HepG2 (cell line): ENCODE data around the gene PCA3. TPM values are rescaled to one million over a fixed set of nuclear protein-coding genes. Genes with fewer than 3 reads are reported as not detected.

Source experiments
- ATAC-seq: fragments of 200-7000 bp; cut with Tn5 transposase; 3 replicates; pipeline ENCODE4 v1.9.1; 2020; ENCODE audit warnings: mild to moderate bottlenecking, moderate library complexity
- BruUV-seq: library from RNA; stranded (reverse); fragments of 400-500 nt; replicated peaks from 2 replicates; lab custom pipeline; 2021; lab: Mats Ljungman, UMichigan
- CTCF ChIA-PET: fragments of 300-600 bp; formaldehyde crosslinking; extraction: SDS; loops from one replicate; lab custom pipeline; 2021; ENCODE audit warnings: low total read pairs, inconsistent platforms, low intra/inter-chr PET ratio; lab: Yijun Ruan, JAX
- POLR2A ChIA-PET: fragments of 350-600 bp; sonication (Branson Sonifier 250); formaldehyde crosslinking; loops from one replicate; lab custom pipeline; 2020; ENCODE audit warnings: antibody characterized with exemption, inconsistent platforms; lab: Yijun Ruan, JAX
- DNase-seq: peaks from one replicate; pipeline ENCODE4 v3.0.0-alpha.2; 2015; ENCODE audit warnings: low spot score
- FAIRE-seq: peaks from 3 replicates; lab custom pipeline; 2011; peaks lifted over from hg19 to GRCh38; lab: Jason Lieb, UNC
- H2AFZ ChIP-seq: one replicate; pipeline ENCODE4 v1.6.1; 2011; ENCODE audit warnings: low read length, inconsistent platforms
- H3K27ac ChIP-seq: fragments of 300-600 bp; 3 replicates; pipeline ENCODE4 v1.8.0; 2011; ENCODE audit warnings: mixed run types, mild to moderate bottlenecking, mixed read lengths, low read length, inconsistent platforms; ENCODE audit not compliant: insufficient read depth; ENCODE audit errors: extremely low read length
- H3K27me3 ChIP-seq, 2 experiments: fragments of 200-600 bp in 1 of 2; 2 replicates in 1 of 2; 3 replicates in 1 of 2; pipeline versions ENCODE4 v1.6.0 to v1.8.0; 2011; ENCODE audit warnings: low read length in 2 of 2, mild to moderate bottlenecking in 2 of 2, moderate library complexity in 2 of 2, inconsistent platforms in 1 of 2; ENCODE audit not compliant: insufficient read depth in 2 of 2, control insufficient read depth in 1 of 2
- H3K36me3 ChIP-seq, 2 experiments: fragments of 200-600 bp in 1 of 2; replicated peaks in 1 of 2; 2 replicates in 1 of 2; 3 replicates in 1 of 2; pipeline versions ENCODE4 v1.5.1 to v1.8.0; 2011; ENCODE audit warnings: low read length in 2 of 2, inconsistent platforms in 1 of 2; ENCODE audit not compliant: insufficient read depth in 2 of 2, control insufficient read depth in 1 of 2
- H3K4me1 ChIP-seq: 2 replicates; pipeline ENCODE4 v1.5.1; 2012; ENCODE audit warnings: low read length, inconsistent platforms; ENCODE audit not compliant: insufficient read depth
- H3K4me2 ChIP-seq: 2 replicates; pipeline ENCODE4 v1.6.0; 2011; ENCODE audit warnings: low read depth, low read length, inconsistent platforms
- H3K4me3 ChIP-seq, 3 experiments: fragments of 200-600 bp in 1 of 3; sonication (generic), shearing (Covaris generic) in 1 of 3; replicated peaks in 1 of 3; 2 replicates each; pipeline ENCODE4 v1.5.1; 2011 to 2016; ENCODE audit warnings: low read length in 3 of 3, inconsistent platforms in 2 of 3, low read depth in 2 of 3, mild to moderate bottlenecking in 2 of 3, control low read depth in 1 of 3, mixed read lengths in 1 of 3; ENCODE audit not compliant: insufficient read depth in 1 of 3
- H3K79me2 ChIP-seq: one replicate; pipeline ENCODE4 v1.6.1; 2011; ENCODE audit warnings: low read length, inconsistent platforms; ENCODE audit not compliant: insufficient read depth
- H3K9ac ChIP-seq: 2 replicates; pipeline ENCODE4 v1.6.0; 2011; ENCODE audit warnings: mild to moderate bottlenecking, low read depth, low read length, inconsistent platforms; ENCODE audit not compliant: insufficient read depth
- H3K9me3 ChIP-seq: 2 replicates; pipeline ENCODE4 v1.5.1; 2012; ENCODE audit warnings: mild to moderate bottlenecking, low read length
- H4K20me1 ChIP-seq: 2 replicates; pipeline ENCODE4 v1.6.0; 2011; ENCODE audit warnings: inconsistent platforms, mild to moderate bottlenecking, low read length, moderate library complexity; ENCODE audit not compliant: insufficient read depth
- CAMTA2 ChIP-seq: sonication (generic); formaldehyde crosslinking; IDR thresholded peaks from 2 replicates; pipeline ENCODE4 v1.4.0; 2020; ENCODE audit warnings: mild to moderate bottlenecking, missing genetic modification reagents, borderline replicate concordance
- MXD1 ChIP-seq: sonication (generic); formaldehyde crosslinking; IDR thresholded peaks from 2 replicates; pipeline ENCODE4 v1.4.0; 2020; ENCODE audit warnings: mild to moderate bottlenecking, missing genetic modification reagents
- MYC ChIP-seq: sonication (generic); formaldehyde crosslinking; IDR thresholded peaks from 2 replicates; pipeline ENCODE4 v1.9.0; 2021; ENCODE audit warnings: missing genetic modification reagents, borderline replicate concordance
- PLSCR1 ChIP-seq: sonication (generic); formaldehyde crosslinking; IDR thresholded peaks from 2 replicates; pipeline ENCODE4 v1.5.0; 2020; ENCODE audit warnings: missing genetic modification reagents, mild to moderate bottlenecking, borderline replicate concordance
- RAD21 ChIP-seq: fragments of 450-650 bp; formaldehyde crosslinking; IDR thresholded peaks from 2 replicates; pipeline ENCODE4 v1.5.0; 2020; ENCODE audit warnings: mild to moderate bottlenecking
- RBFOX2 ChIP-seq: fragments of 200-400 bp; formaldehyde crosslinking; IDR thresholded peaks from 2 replicates; pipeline ENCODE4 v1.6.1; 2017; ENCODE audit warnings: low read depth, mild to moderate bottlenecking, low read length
- SMAD3 ChIP-seq: sonication (generic); formaldehyde crosslinking; IDR thresholded peaks from 2 replicates; pipeline ENCODE4 v1.4.0; 2020; ENCODE audit warnings: missing genetic modification reagents
- SOX5 ChIP-seq: IDR thresholded peaks from 2 replicates; pipeline ENCODE4 v1.6.1; 2016; ENCODE audit warnings: borderline replicate concordance
- STAG1 ChIP-seq: sonication (generic); formaldehyde crosslinking; IDR thresholded peaks from 2 replicates; pipeline ENCODE4 v1.4.0; 2020; ENCODE audit warnings: missing genetic modification reagents
- TBP ChIP-seq: sonication (generic); formaldehyde crosslinking; IDR thresholded peaks from 2 replicates; pipeline ENCODE4 v1.5.0; 2020; ENCODE audit warnings: missing genetic modification reagents
- ZNF878 ChIP-seq: sonication (generic); formaldehyde crosslinking; IDR thresholded peaks from 2 replicates; pipeline ENCODE4 v1.8.1; 2023; ENCODE audit warnings: mild to moderate bottlenecking, missing genetic modification reagents, moderate library complexity
- WGBS: methylation state at CpG from one replicate; pipeline ENCODE4 v1.1.6; 2017; ENCODE audit warnings: low lambda C conversion rate; 5-methylcytosine and 5-hydroxymethylcytosine counted together
- in situ Hi-C: cut with HindIII; loops from 2 replicates; pipeline ENCODE4 v1.10.0; 2017; ENCODE audit warnings: low pct_unique_long_range_greater_than_20kb; ENCODE audit not compliant: extremely low pct_ligation_motif_present
- intact Hi-C: fragments of 100-400 bp; cut with micrococcal nuclease; formaldehyde crosslinking; loops from one replicate; pipeline ENCODE4 v1.10.0; 2022; ENCODE audit not compliant: unreplicated experiment
- polyA plus RNA-seq, 8 experiments: library from polyadenylated mRNA; depleted of rRNA in 3 of 8; stranded (reverse) in 7 of 8; unstranded in 1 of 8; fragments of >200 nt; fragmentation: Illumina TruSeq in 4 of 8; extraction: Trizol in 4 of 8; gene quantifications; 2 replicates each; pipeline versions ENCODE4 v1.2.1 to v1.2.3, GENCODE V29; 2011 to 2016; ENCODE audit warnings: low read depth in 4 of 8, missing spikeins in 1 of 8, mixed read lengths in 1 of 8; ENCODE audit not compliant: insufficient read depth in 1 of 8
- total RNA-seq, 5 experiments: library from RNA; depleted of rRNA; stranded (reverse); fragments of >200 nt; fragmentation: Illumina TruSeq; extraction: Trizol; gene quantifications; 2 replicates each; pipeline ENCODE4 v1.2.3, GENCODE V29; 2016; ENCODE audit warnings: low read depth in 1 of 5
- TF ChIP-seq, protein P1 (sequence below): sonication (generic); formaldehyde crosslinking; IDR thresholded peaks from 2 replicates; pipeline ENCODE4 v1.8.1; 2023; ENCODE audit warnings: missing genetic modification reagents, inconsistent platforms, borderline replicate concordance
- TF ChIP-seq, protein P2 (sequence below): IDR thresholded peaks from 2 replicates; pipeline ENCODE4 v1.6.1; 2016; ENCODE audit warnings: control low read depth
- TF ChIP-seq, protein P3 (sequence below): sonication (generic); formaldehyde crosslinking; IDR thresholded peaks from 2 replicates; pipeline ENCODE4 v1.9.0; 2021; ENCODE audit warnings: missing genetic modification reagents, mild to moderate bottlenecking, borderline replicate concordance

PCA3 gene
- total and polyA plus RNA-seq, 2 of the 13 experiments (the other 11 are each of a cell fraction or from before 2014, with no cell fraction given) = not detected

DNA sequence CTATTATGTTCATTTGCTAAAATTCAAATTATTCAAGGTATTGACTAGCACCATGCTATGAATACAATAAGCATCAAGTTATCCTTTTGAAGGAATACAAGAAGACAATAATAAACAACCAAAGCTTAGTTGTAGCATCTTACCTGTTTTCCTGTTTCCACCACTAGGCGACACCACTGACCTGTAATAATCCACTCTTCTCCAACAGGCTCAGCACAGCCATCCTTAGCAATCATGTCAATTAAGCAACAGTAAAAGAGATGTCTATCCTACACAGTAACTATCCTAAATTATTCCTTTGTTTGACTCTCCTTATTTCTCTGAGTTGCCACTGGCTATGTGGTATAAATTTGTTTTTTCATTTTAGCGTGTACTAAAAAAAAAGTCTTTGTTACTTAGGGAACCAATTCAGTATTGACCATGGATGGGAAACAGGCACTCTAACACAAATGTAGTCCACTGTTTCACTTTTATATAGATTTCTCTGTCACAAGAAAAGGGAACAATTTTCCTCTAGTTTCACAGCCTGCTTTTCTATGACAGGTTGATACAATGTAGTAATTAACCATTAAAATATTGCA lies 46.2 kb downstream of the PCA3 start (continued):
- TF ChIP-seq, protein P1, sequence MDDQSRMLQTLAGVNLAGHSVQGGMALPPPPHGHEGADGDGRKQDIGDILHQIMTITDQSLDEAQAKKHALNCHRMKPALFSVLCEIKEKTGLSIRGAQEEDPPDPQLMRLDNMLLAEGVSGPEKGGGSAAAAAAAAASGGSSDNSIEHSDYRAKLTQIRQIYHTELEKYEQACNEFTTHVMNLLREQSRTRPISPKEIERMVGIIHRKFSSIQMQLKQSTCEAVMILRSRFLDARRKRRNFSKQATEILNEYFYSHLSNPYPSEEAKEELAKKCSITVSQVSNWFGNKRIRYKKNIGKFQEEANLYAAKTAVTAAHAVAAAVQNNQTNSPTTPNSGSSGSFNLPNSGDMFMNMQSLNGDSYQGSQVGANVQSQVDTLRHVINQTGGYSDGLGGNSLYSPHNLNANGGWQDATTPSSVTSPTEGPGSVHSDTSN (CRISPR knock-in tag) = no peak
- TF ChIP-seq SMAD3 (CRISPR knock-in tag) (no peak), TBP (CRISPR knock-in tag) (no peak), RAD21 (CRISPR knock-in tag) (peak; percentile 53; the same call in 1 of the 2 replicates), MXD1 (CRISPR knock-in tag) (no peak), CAMTA2 (CRISPR knock-in tag) (no peak)
- TF ChIP-seq, protein P2, sequence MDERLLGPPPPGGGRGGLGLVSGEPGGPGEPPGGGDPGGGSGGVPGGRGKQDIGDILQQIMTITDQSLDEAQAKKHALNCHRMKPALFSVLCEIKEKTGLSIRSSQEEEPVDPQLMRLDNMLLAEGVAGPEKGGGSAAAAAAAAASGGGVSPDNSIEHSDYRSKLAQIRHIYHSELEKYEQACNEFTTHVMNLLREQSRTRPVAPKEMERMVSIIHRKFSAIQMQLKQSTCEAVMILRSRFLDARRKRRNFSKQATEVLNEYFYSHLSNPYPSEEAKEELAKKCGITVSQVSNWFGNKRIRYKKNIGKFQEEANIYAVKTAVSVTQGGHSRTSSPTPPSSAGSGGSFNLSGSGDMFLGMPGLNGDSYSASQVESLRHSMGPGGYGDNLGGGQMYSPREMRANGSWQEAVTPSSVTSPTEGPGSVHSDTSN (CRISPR knock-in tag) = no peak

DNA sequence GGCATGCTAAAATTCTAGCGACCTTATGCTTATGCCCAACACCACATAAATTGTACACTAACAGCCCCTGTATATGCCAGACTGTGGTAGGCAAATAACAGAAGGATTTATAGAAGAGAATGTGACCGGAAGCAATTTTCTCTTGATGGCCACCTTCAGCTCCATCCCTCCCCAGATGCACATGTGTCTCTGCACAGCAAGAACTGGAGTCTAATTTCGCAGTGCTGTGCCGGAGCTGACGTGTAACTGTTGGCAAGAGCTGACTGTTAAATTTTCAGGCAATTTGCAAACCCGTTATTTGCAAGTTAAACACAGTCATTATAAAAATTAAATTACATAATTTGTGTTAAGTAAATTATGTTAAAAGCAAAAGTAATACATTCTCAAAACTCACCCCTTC lies 48.4 kb downstream of the PCA3 start:
- Histone ChIP-seq H3K9me3 (no peaks in the 10 kb centered on the region), H3K4me2 (no peak overlapping the region), H3K27me3 (peaks cover 0 to 5% of the 10 kb centered on the region in 2 experiments; a peak in 1 of 5 replicates), H3K27ac (no peak overlapping the region), H2AFZ (no peak overlapping the region), H3K36me3 (no peaks in the 10 kb centered on the region), H3K79me2 (no peaks in the 10 kb centered on the region), H3K9ac (no peak overlapping the region), H3K4me1 (no peaks in the 10 kb centered on the region), H3K4me3 (no peak overlapping the region), H4K20me1 (no peaks in the 10 kb centered on the region)
- ChIA-PET CTCF (no interaction called here), POLR2A (no interaction called here)
- DNase-seq (no peak), FAIRE-seq (no peak), ATAC-seq (no peak)
- TF ChIP-seq STAG1 (CRISPR knock-in tag) (no peak), PLSCR1 (CRISPR knock-in tag) (no peak), ZNF878 (CRISPR knock-in tag) (no peak), RBFOX2 (no peak), SOX5 (CRISPR knock-in tag) (no peak), MYC (CRISPR knock-in tag) (no peak)
- TF ChIP-seq, protein P3, sequence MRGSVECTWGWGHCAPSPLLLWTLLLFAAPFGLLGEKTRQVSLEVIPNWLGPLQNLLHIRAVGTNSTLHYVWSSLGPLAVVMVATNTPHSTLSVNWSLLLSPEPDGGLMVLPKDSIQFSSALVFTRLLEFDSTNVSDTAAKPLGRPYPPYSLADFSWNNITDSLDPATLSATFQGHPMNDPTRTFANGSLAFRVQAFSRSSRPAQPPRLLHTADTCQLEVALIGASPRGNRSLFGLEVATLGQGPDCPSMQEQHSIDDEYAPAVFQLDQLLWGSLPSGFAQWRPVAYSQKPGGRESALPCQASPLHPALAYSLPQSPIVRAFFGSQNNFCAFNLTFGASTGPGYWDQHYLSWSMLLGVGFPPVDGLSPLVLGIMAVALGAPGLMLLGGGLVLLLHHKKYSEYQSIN = no peak
- BruUV-seq = no TSS peak
- WGBS = under 1% methylated on average over 6 of the region's 6 CpGs
- intact Hi-C loops (no loop called here), in situ Hi-C loops (loop anchor here (25.0 kb wide), 1 partner anchor 350 kb away; no protein-coding TSS in a partner anchor)
